ENCODE data around the gene SLIT1. TPM values are rescaled to one million over a fixed set of nuclear protein-coding genes. Genes with fewer than 3 reads are reported as not detected.

Gene SLIT1
- polyA plus RNA-seq, 1 donor from 2014 or later = 9.5 TPM

DNA sequence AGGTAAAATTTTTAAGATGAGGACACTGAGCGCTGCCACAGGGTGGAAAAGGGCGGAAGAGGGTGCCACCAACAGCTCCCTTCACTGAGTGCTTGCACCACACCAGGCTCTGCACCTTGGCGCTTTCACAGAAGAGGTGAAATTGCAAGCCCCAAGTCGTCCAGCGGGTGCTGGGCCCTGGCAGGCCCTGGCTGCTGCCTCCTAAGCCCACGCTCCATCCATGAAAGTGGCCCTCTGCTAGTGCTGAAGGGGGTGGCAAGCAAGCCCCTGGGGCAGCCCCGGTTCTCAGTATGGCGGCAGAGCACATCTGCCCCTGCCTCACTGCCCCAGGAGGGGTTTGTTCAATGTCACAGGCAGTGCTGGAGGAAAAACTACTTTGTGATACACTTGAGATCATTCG is 95.1 kb downstream of the SLIT1 start:
- TF ChIP-seq SMC3 (conservative IDR thresholded peaks at IDR 0.05; ENCODE audit: poor library complexity) = no peak
- no peak for TF ChIP-seq TAF1 (IDR thresholded peaks at IDR 0.05; ENCODE audit: low read depth)
- no peak for TF ChIP-seq EZH2 (IDR thresholded peaks at IDR 0.05; ENCODE audit: borderline replicate concordance, insufficient read depth, low read length, poor library complexity, severe bottlenecking)
- TF ChIP-seq EP300 (conservative IDR thresholded peaks at IDR 0.05; ENCODE audit: poor library complexity, severe bottlenecking) = no peak
- no peak for TF ChIP-seq RAD21 (conservative IDR thresholded peaks at IDR 0.05)
- TF ChIP-seq, protein P1, sequence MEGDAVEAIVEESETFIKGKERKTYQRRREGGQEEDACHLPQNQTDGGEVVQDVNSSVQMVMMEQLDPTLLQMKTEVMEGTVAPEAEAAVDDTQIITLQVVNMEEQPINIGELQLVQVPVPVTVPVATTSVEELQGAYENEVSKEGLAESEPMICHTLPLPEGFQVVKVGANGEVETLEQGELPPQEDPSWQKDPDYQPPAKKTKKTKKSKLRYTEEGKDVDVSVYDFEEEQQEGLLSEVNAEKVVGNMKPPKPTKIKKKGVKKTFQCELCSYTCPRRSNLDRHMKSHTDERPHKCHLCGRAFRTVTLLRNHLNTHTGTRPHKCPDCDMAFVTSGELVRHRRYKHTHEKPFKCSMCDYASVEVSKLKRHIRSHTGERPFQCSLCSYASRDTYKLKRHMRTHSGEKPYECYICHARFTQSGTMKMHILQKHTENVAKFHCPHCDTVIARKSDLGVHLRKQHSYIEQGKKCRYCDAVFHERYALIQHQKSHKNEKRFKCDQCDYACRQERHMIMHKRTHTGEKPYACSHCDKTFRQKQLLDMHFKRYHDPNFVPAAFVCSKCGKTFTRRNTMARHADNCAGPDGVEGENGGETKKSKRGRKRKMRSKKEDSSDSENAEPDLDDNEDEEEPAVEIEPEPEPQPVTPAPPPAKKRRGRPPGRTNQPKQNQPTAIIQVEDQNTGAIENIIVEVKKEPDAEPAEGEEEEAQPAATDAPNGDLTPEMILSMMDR (IDR thresholded peaks at IDR 0.05; ENCODE audit: poor library complexity, severe bottlenecking) = no peak
- TF ChIP-seq MXI1 (conservative IDR thresholded peaks at IDR 0.05; ENCODE audit: poor library complexity, severe bottlenecking) = no peak
- Histone ChIP-seq H3K9me3 (ENCODE audit: low read length) (no peaks in the 10 kb centered on the region), H3K27ac (ENCODE audit: low read length) (no peak overlapping the region), H2AFZ (ENCODE audit: low read depth, low read length) (no peak overlapping the region), H3K4me2 (ENCODE audit: low read length) (no peak overlapping the region), H3K4me3 (ENCODE audit: low read length) (no peak overlapping the region), H3K36me3 (ENCODE audit: insufficient read depth, low read length) (no peaks in the 10 kb centered on the region), H3K27me3 (ENCODE audit: insufficient read depth, low read depth, low read length) (peaks cover 84% of the 10 kb centered on the region), H3K9ac (ENCODE audit: low read length) (no peak overlapping the region), H3F3A (ENCODE audit: insufficient read depth, low read length, poor library complexity, severe bottlenecking) (no peaks in the 10 kb centered on the region), H3K9me2 (ENCODE audit: insufficient read depth, low read length) (no peaks in the 10 kb centered on the region), H3K79me2 (replicated peaks; ENCODE audit: insufficient read depth, low read length) (no peaks in the 10 kb centered on the region), H4K20me1 (ENCODE audit: insufficient read depth) (no peaks in the 10 kb centered on the region)

DNA sequence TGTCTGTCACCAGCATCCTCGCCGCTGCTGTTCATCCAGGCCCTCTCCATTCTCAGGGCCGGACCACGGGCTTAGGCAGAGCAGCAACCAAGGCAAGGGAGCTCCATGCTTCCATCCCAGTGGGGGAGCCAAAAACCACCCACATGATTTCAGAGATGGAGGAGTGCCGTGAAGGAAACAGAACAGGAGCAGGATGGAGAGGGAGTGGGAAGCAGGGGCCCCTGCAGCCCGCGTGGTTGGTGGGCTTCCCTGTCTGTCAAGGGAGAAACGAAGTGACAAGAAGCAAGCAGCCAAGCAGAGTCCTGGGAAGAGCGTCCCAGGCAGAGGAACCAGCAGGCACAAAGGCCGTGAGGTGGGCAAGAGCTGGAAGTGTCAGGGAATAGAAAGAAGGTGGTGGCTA is 95.7 kb downstream of the SLIT1 start:
- Histone ChIP-seq H3K27ac (ENCODE audit: low read length) (no peak overlapping the region), H3K79me2 (replicated peaks; ENCODE audit: insufficient read depth, low read length) (no peaks in the 10 kb centered on the region), H3K9me2 (ENCODE audit: insufficient read depth, low read length) (no peaks in the 10 kb centered on the region), H2AFZ (ENCODE audit: low read depth, low read length) (no peak overlapping the region), H3K4me3 (ENCODE audit: low read length) (no peak overlapping the region), H3K9ac (ENCODE audit: low read length) (no peak overlapping the region), H3K4me2 (ENCODE audit: low read length) (no peak overlapping the region), H3K9me3 (ENCODE audit: low read length) (no peaks in the 10 kb centered on the region), H4K20me1 (ENCODE audit: insufficient read depth) (no peaks in the 10 kb centered on the region), H3K36me3 (ENCODE audit: insufficient read depth, low read length) (no peaks in the 10 kb centered on the region), H3F3A (ENCODE audit: insufficient read depth, low read length, poor library complexity, severe bottlenecking) (no peaks in the 10 kb centered on the region), H3K27me3 (ENCODE audit: insufficient read depth, low read depth, low read length) (peaks cover 84% of the 10 kb centered on the region)
- TF ChIP-seq POLR2AphosphoS5 (IDR thresholded peaks at IDR 0.05) (no peak), EZH2 (IDR thresholded peaks at IDR 0.05; ENCODE audit: borderline replicate concordance, insufficient read depth, low read length, poor library complexity, severe bottlenecking) (no peak), TAF1 (IDR thresholded peaks at IDR 0.05; ENCODE audit: low read depth) (no peak), RAD21 (conservative IDR thresholded peaks at IDR 0.05) (no peak), SMC3 (conservative IDR thresholded peaks at IDR 0.05; ENCODE audit: poor library complexity) (no peak)
- TF ChIP-seq, protein P1 (IDR thresholded peaks at IDR 0.05; ENCODE audit: poor library complexity, severe bottlenecking) = no peak
- TF ChIP-seq, protein P2, sequence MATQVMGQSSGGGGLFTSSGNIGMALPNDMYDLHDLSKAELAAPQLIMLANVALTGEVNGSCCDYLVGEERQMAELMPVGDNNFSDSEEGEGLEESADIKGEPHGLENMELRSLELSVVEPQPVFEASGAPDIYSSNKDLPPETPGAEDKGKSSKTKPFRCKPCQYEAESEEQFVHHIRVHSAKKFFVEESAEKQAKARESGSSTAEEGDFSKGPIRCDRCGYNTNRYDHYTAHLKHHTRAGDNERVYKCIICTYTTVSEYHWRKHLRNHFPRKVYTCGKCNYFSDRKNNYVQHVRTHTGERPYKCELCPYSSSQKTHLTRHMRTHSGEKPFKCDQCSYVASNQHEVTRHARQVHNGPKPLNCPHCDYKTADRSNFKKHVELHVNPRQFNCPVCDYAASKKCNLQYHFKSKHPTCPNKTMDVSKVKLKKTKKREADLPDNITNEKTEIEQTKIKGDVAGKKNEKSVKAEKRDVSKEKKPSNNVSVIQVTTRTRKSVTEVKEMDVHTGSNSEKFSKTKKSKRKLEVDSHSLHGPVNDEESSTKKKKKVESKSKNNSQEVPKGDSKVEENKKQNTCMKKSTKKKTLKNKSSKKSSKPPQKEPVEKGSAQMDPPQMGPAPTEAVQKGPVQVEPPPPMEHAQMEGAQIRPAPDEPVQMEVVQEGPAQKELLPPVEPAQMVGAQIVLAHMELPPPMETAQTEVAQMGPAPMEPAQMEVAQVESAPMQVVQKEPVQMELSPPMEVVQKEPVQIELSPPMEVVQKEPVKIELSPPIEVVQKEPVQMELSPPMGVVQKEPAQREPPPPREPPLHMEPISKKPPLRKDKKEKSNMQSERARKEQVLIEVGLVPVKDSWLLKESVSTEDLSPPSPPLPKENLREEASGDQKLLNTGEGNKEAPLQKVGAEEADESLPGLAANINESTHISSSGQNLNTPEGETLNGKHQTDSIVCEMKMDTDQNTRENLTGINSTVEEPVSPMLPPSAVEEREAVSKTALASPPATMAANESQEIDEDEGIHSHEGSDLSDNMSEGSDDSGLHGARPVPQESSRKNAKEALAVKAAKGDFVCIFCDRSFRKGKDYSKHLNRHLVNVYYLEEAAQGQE (IDR thresholded peaks at IDR 0.05; ENCODE audit: borderline replicate concordance) = no peak

All from neural cell (in vitro differentiated cells).